OCI-LY1 (cell line): ENCODE measurements around the gene CHCHD6.

ENCODE experiments used
- H2AFZ ChIP-seq: fragments of 200-600 bp; sonication (generic), shearing (Covaris generic); 2 replicates; pipeline ENCODE4 v1.6.0; 2014; ENCODE audit warnings: antibody characterized with exemption, mild to moderate bottlenecking, low read length
- H3F3A ChIP-seq: fragments of 200-600 bp; sonication (generic), shearing (Covaris generic); 2 replicates; pipeline ENCODE4 v1.6.0; 2014; ENCODE audit warnings: mild to moderate bottlenecking, antibody characterized with exemption, low read length, moderate library complexity; ENCODE audit not compliant: insufficient read depth
- H3K27ac ChIP-seq: fragments of 200-600 bp; sonication (generic); 2 replicates; pipeline ENCODE4 v1.5.1; 2014; ENCODE audit warnings: low read length, mixed run types, mild to moderate bottlenecking, low read depth; ENCODE audit not compliant: poor library complexity, severe bottlenecking
- H3K27me3 ChIP-seq: fragments of 200-600 bp; sonication (generic); 2 replicates; pipeline ENCODE4 v1.6.0; 2014; ENCODE audit warnings: antibody characterized with exemption, mild to moderate bottlenecking, low read length, moderate library complexity; ENCODE audit not compliant: insufficient read depth
- H3K36me3 ChIP-seq: fragments of 200-600 bp; sonication (generic); 2 replicates; pipeline ENCODE4 v1.6.1; 2014; ENCODE audit warnings: mild to moderate bottlenecking, antibody characterized with exemption, low read length, moderate library complexity, mixed read lengths; ENCODE audit not compliant: insufficient read depth
- H3K4me1 ChIP-seq: fragments of 200-600 bp; sonication (generic); 2 replicates; pipeline ENCODE4 v1.5.1; 2014; ENCODE audit warnings: mild to moderate bottlenecking, low read length, moderate library complexity; ENCODE audit not compliant: insufficient read depth, severe bottlenecking
- H3K4me2 ChIP-seq: fragments of 200-600 bp; sonication (generic), shearing (Covaris generic); 2 replicates; pipeline ENCODE4 v1.6.1; 2014; ENCODE audit warnings: low read length
- H3K4me3 ChIP-seq: fragments of 200-600 bp; sonication (generic); 2 replicates; pipeline ENCODE4 v1.5.1; 2014; ENCODE audit warnings: low read length, low read depth, mild to moderate bottlenecking, mixed read lengths; ENCODE audit not compliant: poor library complexity, severe bottlenecking
- H3K79me2 ChIP-seq: fragments of 200-600 bp; shearing (Covaris generic); 2 replicates; pipeline ENCODE4 v1.6.1; 2016; ENCODE audit warnings: mixed run types, low read length, mixed read lengths; ENCODE audit not compliant: insufficient read depth
- H3K9ac ChIP-seq: fragments of 200-600 bp; sonication (generic), shearing (Covaris generic); 2 replicates; pipeline ENCODE4 v1.6.1; 2014; ENCODE audit warnings: mild to moderate bottlenecking, low read length, mixed read lengths
- H3K9me2 ChIP-seq: fragments of 200-600 bp; sonication (generic), shearing (Covaris generic); 2 replicates; pipeline ENCODE4 v1.6.1; 2014; ENCODE audit warnings: low read depth, mild to moderate bottlenecking, low read length, mixed read lengths
- H3K9me3 ChIP-seq: fragments of 200-600 bp; shearing (Covaris generic); 2 replicates; pipeline ENCODE4 v1.6.1; 2014; ENCODE audit warnings: low read length, mixed read lengths
- H4K20me1 ChIP-seq: fragments of 200-600 bp; sonication (generic), shearing (Covaris generic); 2 replicates; pipeline ENCODE4 v1.6.0; 2016; ENCODE audit warnings: mild to moderate bottlenecking, low read length; ENCODE audit not compliant: insufficient read depth
- CTCF ChIP-seq: fragments of 200-600 bp; sonication (generic), shearing (Covaris generic); IDR thresholded peaks from 2 replicates; pipeline ENCODE4 v1.5.1; 2017; ENCODE audit warnings: mild to moderate bottlenecking, antibody characterized with exemption, low read length, moderate library complexity, mixed read lengths
- EZH2 ChIP-seq: fragments of 200-600 bp; sonication (generic), shearing (Covaris generic); IDR thresholded peaks from 2 replicates; pipeline ENCODE4 v1.8.0; 2017; ENCODE audit warnings: borderline replicate concordance, mixed run types, mild to moderate bottlenecking, antibody characterized with exemption, low read length, moderate library complexity, mixed read lengths

CHCHD6 gene

GRCh38 chr3:126918355-126918821 is 214.3 kb downstream of the CHCHD6 start:
- no peak overlapping the region for H3K4me2 ChIP-seq
- H3K9me2 ChIP-seq: no peaks in the 10 kb centered on the region
- H2AFZ ChIP-seq: no peak overlapping the region
- H4K20me1 ChIP-seq: no peaks in the 10 kb centered on the region
- no peaks in the 10 kb centered on the region for H3K4me1 ChIP-seq
- H3K9me3 ChIP-seq: no peaks in the 10 kb centered on the region
- H3F3A ChIP-seq: no peaks in the 10 kb centered on the region
- no peaks in the 10 kb centered on the region for H3K27me3 ChIP-seq
- no peak overlapping the region for H3K27ac ChIP-seq
- no peak overlapping the region for H3K4me3 ChIP-seq
- no peak overlapping the region for H3K9ac ChIP-seq
- H3K79me2 ChIP-seq: no peaks in the 10 kb centered on the region
- H3K36me3 ChIP-seq: no peaks in the 10 kb centered on the region
- no peak for TF ChIP-seq CTCF
- TF ChIP-seq EZH2: no peak

GRCh38 chr3:126921085-126921824 is 217.2 kb downstream of the CHCHD6 start:
- H3K4me1 ChIP-seq: no peaks in the 10 kb centered on the region
- H3F3A ChIP-seq: no peaks in the 10 kb centered on the region
- no peaks in the 10 kb centered on the region for H3K79me2 ChIP-seq
- H3K9me3 ChIP-seq: no peaks in the 10 kb centered on the region
- no peak overlapping the region for H3K4me2 ChIP-seq
- no peaks in the 10 kb centered on the region for H3K36me3 ChIP-seq
- H3K9ac ChIP-seq: no peak overlapping the region
- TF ChIP-seq EZH2: no peak
- no peak for TF ChIP-seq CTCF
- no peak overlapping the region for H3K4me3 ChIP-seq
- H3K9me2 ChIP-seq: no peaks in the 10 kb centered on the region
- no peak overlapping the region for H3K27ac ChIP-seq
- no peaks in the 10 kb centered on the region for H3K27me3 ChIP-seq
- no peaks in the 10 kb centered on the region for H4K20me1 ChIP-seq
- no peak overlapping the region for H2AFZ ChIP-seq

DNA sequence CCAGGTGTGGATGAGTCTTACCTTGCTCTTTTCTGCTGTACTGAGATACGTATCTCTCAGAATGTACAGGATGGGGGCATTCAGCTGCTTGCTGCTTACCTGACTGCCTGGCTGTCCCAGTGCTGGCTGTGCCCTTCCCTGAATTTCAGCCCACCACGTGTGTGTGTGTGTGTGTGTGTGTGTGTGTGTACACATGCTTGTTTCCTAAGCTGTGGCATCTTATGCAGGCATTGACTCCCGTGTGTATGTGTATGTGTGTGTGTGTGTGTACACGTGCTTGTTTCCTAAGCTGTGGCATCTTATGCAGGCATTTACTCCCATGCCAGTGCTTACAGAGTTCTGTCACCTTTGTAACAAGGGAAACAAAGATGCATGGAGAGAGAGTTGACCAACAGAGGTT is 218.4 kb downstream of the CHCHD6 start:
- Histone ChIP-seq H3K9me3 (no peaks in the 10 kb centered on the region), H2AFZ (no peak overlapping the region), H3K4me1 (no peaks in the 10 kb centered on the region), H3K9me2 (no peaks in the 10 kb centered on the region), H4K20me1 (no peaks in the 10 kb centered on the region), H3K4me2 (no peak overlapping the region), H3F3A (no peaks in the 10 kb centered on the region), H3K4me3 (no peak overlapping the region), H3K27me3 (no peaks in the 10 kb centered on the region), H3K36me3 (no peaks in the 10 kb centered on the region), H3K79me2 (no peaks in the 10 kb centered on the region), H3K27ac (no peak overlapping the region), H3K9ac (no peak overlapping the region)
- TF ChIP-seq EZH2 (no peak), CTCF (no peak)
